ENCODE results near the gene ADCK1. TPM values are rescaled to one million over a fixed set of nuclear protein-coding genes. Genes with fewer than 3 reads are reported as not detected.

ADCK1 gene
- total RNA-seq, 6 experiments from 2014 or later, result 3.7 to 6.0 (median 5.1) TPM

DNA sequence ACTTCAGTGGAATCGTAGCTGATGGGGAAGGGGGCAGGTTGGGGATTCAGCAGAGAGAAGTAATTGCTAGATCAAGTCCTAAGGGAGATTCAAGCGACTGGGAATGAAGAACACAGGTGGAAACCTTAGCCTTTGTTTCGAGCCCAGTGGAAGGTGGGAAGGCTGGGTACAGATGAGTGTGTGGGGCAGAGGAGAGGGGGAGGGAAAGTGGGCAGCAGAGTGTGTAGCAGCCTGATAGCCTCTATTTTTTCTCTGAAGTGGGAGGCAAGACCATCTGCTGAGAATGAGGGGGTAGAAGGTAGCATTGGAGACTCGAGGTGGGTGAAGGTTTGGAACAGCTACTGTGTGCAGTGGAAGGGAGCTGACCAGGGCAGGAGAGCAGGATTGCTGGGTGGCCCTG is 91.0 kb downstream of the ADCK1 start:
- DNase-seq (no peak), ATAC-seq (no peak)
- intact Hi-C loops (cut with DNase I), result no loop called here
- no peaks in the 10 kb centered on the region for H3K4me1 ChIP-seq
- WGBS (ENCODE audit: insufficient coverage, low coverage, low lambda C conversion rate, missing lambda C conversion rate), result 90% methylated on average over 4 of the region's 4 CpGs
- H3K4me3 ChIP-seq, result no peak overlapping the region
- no peak overlapping the region for H3K27ac ChIP-seq
- no peaks in the 10 kb centered on the region for H3K9me3 ChIP-seq
- no peak for TF ChIP-seq POLR2A (IDR thresholded peaks at IDR 0.05)
- no peak for TF ChIP-seq CTCF (IDR thresholded peaks at IDR 0.05)
- H3K27me3 ChIP-seq, result no peaks in the 10 kb centered on the region
- no peaks in the 10 kb centered on the region for H3K36me3 ChIP-seq

DNA sequence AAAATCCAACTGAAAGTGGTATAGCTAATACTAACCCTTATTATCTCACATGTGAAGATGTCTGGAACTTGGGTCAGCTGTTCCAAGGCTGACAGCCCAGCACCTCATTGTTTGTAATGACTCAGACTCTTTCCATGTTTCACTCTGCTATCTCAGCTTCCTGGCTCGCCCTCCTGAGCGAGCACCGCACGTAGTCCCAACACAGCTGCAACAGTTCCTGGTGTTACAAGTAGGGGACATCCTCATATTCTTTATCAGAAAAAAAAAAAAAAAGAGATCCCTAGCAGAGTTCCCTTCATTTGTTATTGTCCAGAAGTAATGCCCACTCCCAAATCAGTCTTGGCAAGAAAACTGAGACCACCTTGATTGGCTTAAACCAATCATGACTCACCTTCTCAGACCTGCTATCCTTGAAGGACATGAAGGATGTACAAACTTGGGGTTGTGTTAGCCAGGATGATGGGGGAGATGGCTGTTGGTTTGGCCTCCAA is 92.5 kb downstream of the ADCK1 start:
- Histone ChIP-seq H3K4me3 (no peak overlapping the region), H3K27ac (no peak overlapping the region), H3K36me3 (no peaks in the 10 kb centered on the region), H3K27me3 (no peaks in the 10 kb centered on the region), H3K4me1 (no peaks in the 10 kb centered on the region), H3K9me3 (no peaks in the 10 kb centered on the region)
- TF ChIP-seq CTCF (IDR thresholded peaks at IDR 0.05), result no peak
- no peak for TF ChIP-seq POLR2A (IDR thresholded peaks at IDR 0.05)
- no peak for ATAC-seq
- WGBS (ENCODE audit: insufficient coverage, low coverage, low lambda C conversion rate, missing lambda C conversion rate), result 90% methylated on average over 4 of the region's 4 CpGs
- intact Hi-C loops (cut with DNase I), result no loop called here
- DNase-seq, result no peak

DNA sequence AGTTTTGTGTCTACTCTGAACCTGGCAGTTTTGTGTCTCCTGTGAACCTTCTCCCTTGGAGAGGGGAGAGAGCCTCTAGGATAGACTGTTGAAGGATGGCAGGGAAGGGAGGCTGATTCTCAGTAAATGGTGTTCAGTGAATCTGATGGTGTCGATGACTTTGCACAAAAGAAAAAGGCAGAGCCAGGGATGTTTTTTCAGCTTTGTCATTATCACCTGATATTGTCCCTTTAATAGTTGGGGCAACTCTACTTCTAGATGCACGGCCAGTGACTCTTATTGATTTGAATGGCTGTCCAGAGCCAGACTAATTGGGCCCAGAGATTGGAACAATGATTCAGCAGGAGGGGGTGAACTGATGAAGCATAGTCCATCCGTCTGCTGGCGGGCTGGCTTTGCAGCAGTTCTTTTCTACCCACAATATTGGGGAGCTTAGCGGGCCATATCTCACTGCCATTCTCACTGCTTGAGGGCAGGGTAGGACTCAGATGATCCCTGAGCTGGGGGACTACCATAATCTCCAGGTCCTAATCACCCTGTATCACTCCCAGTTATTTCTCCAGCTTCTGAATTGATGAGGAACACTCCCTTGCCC is 93.1 kb downstream of the ADCK1 start:
- Histone ChIP-seq H3K9me3 (no peaks in the 10 kb centered on the region), H3K27me3 (no peaks in the 10 kb centered on the region), H3K27ac (no peak overlapping the region), H3K4me1 (no peaks in the 10 kb centered on the region), H3K4me3 (no peak overlapping the region), H3K36me3 (no peaks in the 10 kb centered on the region)
- DNase-seq (no peak), ATAC-seq (no peak)
- TF ChIP-seq CTCF (IDR thresholded peaks at IDR 0.05), result no peak
- no peak for TF ChIP-seq POLR2A (IDR thresholded peaks at IDR 0.05)
- WGBS (ENCODE audit: insufficient coverage, low coverage, low lambda C conversion rate, missing lambda C conversion rate), result 90% methylated on average over 5 of the region's 5 CpGs
- intact Hi-C loops (cut with DNase I), result no loop called here

- no peak overlapping the region for H3K4me3 ChIP-seq
- no peak for ATAC-seq
- H3K27me3 ChIP-seq, result no peaks in the 10 kb centered on the region
- no peak overlapping the region for H3K27ac ChIP-seq
- H3K36me3 ChIP-seq, result no peaks in the 10 kb centered on the region
- intact Hi-C loops (cut with DNase I), result no loop called here
- H3K9me3 ChIP-seq, result no peaks in the 10 kb centered on the region
- WGBS (ENCODE audit: insufficient coverage, low coverage, low lambda C conversion rate, missing lambda C conversion rate), result 75% methylated on average over 2 of the region's 2 CpGs
- DNase-seq, result no peak
- H3K4me1 ChIP-seq, result no peaks in the 10 kb centered on the region
- TF ChIP-seq CTCF (IDR thresholded peaks at IDR 0.05), result no peak
Observed at GRCh38 chr14:77897374-77897773, 97.5 kb downstream of the ADCK1 start.

DNA sequence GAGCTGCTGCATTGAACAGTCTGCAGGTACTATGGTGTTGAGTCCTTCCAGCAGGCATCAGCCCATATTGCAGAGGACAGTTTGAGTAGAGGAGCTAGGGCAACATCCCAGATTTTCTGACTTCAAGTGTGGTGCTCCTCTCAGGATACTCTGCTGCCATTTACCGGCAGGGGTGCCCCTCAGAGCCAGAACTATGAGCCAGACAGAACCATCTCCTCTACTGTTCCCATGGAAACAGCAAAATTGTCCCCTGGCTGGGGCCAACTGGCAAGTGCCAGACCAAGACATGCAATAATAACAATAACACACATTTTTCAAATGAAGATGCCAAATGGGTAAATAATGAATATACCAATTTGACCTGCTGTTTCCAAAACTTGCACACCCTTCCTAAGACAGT is 102.9 kb downstream of the ADCK1 start:
- no CpG with 5 or more reads among the region's 1 CpG for WGBS (ENCODE audit: insufficient coverage, low coverage, low lambda C conversion rate, missing lambda C conversion rate)
- no peaks in the 10 kb centered on the region for H3K4me1 ChIP-seq
- no peak for ATAC-seq

More for the DNA sequence above, 102.9 kb downstream of the ADCK1 start:
- no peaks in the 10 kb centered on the region for H3K36me3 ChIP-seq
- no peak for DNase-seq
- no peaks in the 10 kb centered on the region for H3K27me3 ChIP-seq
- no peaks in the 10 kb centered on the region for H3K9me3 ChIP-seq
- no peak overlapping the region for H3K27ac ChIP-seq
- H3K4me3 ChIP-seq, result no peak overlapping the region
- TF ChIP-seq POLR2A (IDR thresholded peaks at IDR 0.05), result no peak
- no peak for TF ChIP-seq CTCF (IDR thresholded peaks at IDR 0.05)
- intact Hi-C loops (cut with DNase I), result no loop called here

Measured in right lobe of liver (tissue), 6 donors.